Keratinocyte (primary cell): ENCODE data around the gene HRC. TPM values are rescaled to one million over a fixed set of nuclear protein-coding genes. Genes with fewer than 3 reads are reported as not detected.

Experiments used
- DNase-seq: peaks from one replicate; pipeline ENCODE4 v3.0.0-alpha.2; 2011; ENCODE audit warnings: low read depth, missing footprints, low spot score
- FAIRE-seq: peaks from 2 replicates; lab custom pipeline; 2011; peaks lifted over from hg19 to GRCh38; lab: Jason Lieb, UNC
- H2AFZ ChIP-seq: 2 replicates; pipeline ENCODE4 v1.6.0; 2012; ENCODE audit warnings: low read length, control low read depth, inconsistent platforms; ENCODE audit not compliant: control insufficient read depth
- H3K27ac ChIP-seq: 2 replicates; pipeline ENCODE4 v1.5.1; 2011; ENCODE audit warnings: low read length; ENCODE audit not compliant: control insufficient read depth, insufficient read depth
- H3K27me3 ChIP-seq: 3 replicates; pipeline ENCODE4 v1.6.0; 2011; ENCODE audit warnings: low read length; ENCODE audit not compliant: control insufficient read depth, insufficient read depth; ENCODE audit errors: extremely low read depth
- H3K36me3 ChIP-seq, 2 experiments: 2 replicates in 1 of 2; 3 replicates in 1 of 2; pipeline ENCODE4 v1.5.1; 2011; ENCODE audit warnings: low read length in 2 of 2, mild to moderate bottlenecking in 1 of 2; ENCODE audit not compliant: control insufficient read depth in 2 of 2, insufficient read depth in 2 of 2; ENCODE audit errors: extremely low read depth in 1 of 2
- H3K4me1 ChIP-seq: 3 replicates; pipeline ENCODE4 v1.5.1; 2011; ENCODE audit warnings: low read length; ENCODE audit not compliant: control insufficient read depth, insufficient read depth; ENCODE audit errors: extremely low read depth
- H3K4me2 ChIP-seq: 3 replicates; pipeline ENCODE4 v1.6.0; 2011; ENCODE audit warnings: low read depth, low read length; ENCODE audit not compliant: control insufficient read depth, insufficient read depth; ENCODE audit errors: extremely low read depth
- H3K4me3 ChIP-seq, 3 experiments: fragments of 200-600 bp in 1 of 3; sonication (generic) in 1 of 3; 2 replicates in 2 of 3; 3 replicates in 1 of 3; pipeline ENCODE4 v1.5.1; 2011 to 2016; ENCODE audit warnings: low read length in 3 of 3, mild to moderate bottlenecking in 3 of 3, control low read depth in 2 of 3, inconsistent platforms in 1 of 3, low read depth in 1 of 3, mixed read lengths in 1 of 3, mixed run types in 1 of 3, moderate library complexity in 1 of 3; ENCODE audit not compliant: control insufficient read depth in 2 of 3, insufficient read depth in 2 of 3; ENCODE audit errors: extremely low read depth in 1 of 3
- H3K79me2 ChIP-seq: 2 replicates; pipeline ENCODE4 v1.6.0; 2012; ENCODE audit warnings: low read length; ENCODE audit not compliant: control insufficient read depth, insufficient read depth
- H3K9ac ChIP-seq: 3 replicates; pipeline ENCODE4 v1.6.0; 2011; ENCODE audit warnings: low read length; ENCODE audit not compliant: control insufficient read depth, insufficient read depth; ENCODE audit errors: extremely low read depth
- H3K9me1 ChIP-seq: 3 replicates; pipeline ENCODE4 v1.6.0; 2011; ENCODE audit warnings: low read length; ENCODE audit not compliant: control insufficient read depth, insufficient read depth; ENCODE audit errors: extremely low read depth
- H3K9me3 ChIP-seq: 2 replicates; pipeline ENCODE4 v1.5.1; 2012; ENCODE audit warnings: low read depth, low read length; ENCODE audit not compliant: control insufficient read depth
- H4K20me1 ChIP-seq: 3 replicates; pipeline ENCODE4 v1.6.0; 2011; ENCODE audit warnings: low read length; ENCODE audit not compliant: control insufficient read depth, insufficient read depth; ENCODE audit errors: extremely low read depth
- CTCF ChIP-seq, 3 experiments: IDR thresholded peaks in 1 of 3; conservative IDR thresholded peaks in 1 of 3; optimal IDR thresholded peaks in 1 of 3; 2 replicates in 2 of 3; 3 replicates in 1 of 3; pipeline versions ENCODE3 to v1.5.1; 2011; ENCODE audit warnings: low read length in 3 of 3, mild to moderate bottlenecking in 3 of 3, moderate library complexity in 2 of 3, control low read depth in 1 of 3, inconsistent platforms in 1 of 3; ENCODE audit not compliant: insufficient read depth in 2 of 3; ENCODE audit errors: extremely low read depth in 1 of 3
- EZH2 ChIP-seq: IDR thresholded peaks from one replicate; pipeline ENCODE4 v1.6.1; 2012; ENCODE audit warnings: inconsistent platforms, mild to moderate bottlenecking, low read length, moderate library complexity
- dilution Hi-C: fragments of 300-500 bp; cut with MboI; formaldehyde crosslinking; loops from one replicate; pipeline ENCODE4 v1.7.0; 2020; ENCODE audit warnings: low sequenced_read_pairs; ENCODE audit not compliant: extremely low pct_ligation_motif_present
- polyA plus RNA-seq, 5 experiments: library from polyadenylated mRNA; depleted of rRNA in 3 of 5; stranded (reverse) in 3 of 5; stranded (forward) in 1 of 5; unstranded in 1 of 5; fragments of >200 nt; gene quantifications; 1 replicate in 1 of 5; 2 replicates in 3 of 5; 3 replicates in 1 of 5; pipeline versions ENCODE4 v1.2.1 to v1.2.3, GENCODE V29; 2011 to 2012; ENCODE audit warnings: missing spikeins in 2 of 5, low read depth in 1 of 5, low replicate concordance in 1 of 5

HRC gene
- polyA plus RNA-seq, 1 donor (not counting 4 experiments of a cell fraction or from before 2014, with no cell fraction given) = 0.08 TPM

DNA sequence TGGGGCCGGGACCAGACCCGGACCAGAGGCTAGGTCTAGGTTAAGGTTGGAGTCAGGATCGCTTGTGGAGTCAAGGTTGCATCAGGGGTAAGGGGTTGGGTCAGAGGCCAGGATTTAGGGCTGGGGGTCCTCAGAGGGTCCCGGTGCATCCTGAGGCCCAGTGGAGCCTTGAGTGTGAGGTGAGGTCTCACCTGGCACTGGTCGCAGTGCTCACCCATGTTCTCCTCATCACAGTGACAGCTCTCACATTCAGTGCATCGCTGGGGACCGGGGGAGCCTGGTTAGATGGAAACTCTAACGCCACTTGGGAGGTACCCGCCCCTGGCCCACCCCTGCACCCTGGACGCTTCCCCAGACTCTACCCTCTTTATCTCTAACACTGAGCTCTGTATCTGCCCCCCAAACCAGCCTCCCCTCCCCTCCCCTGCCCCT is 3.1 kb downstream of the HRC start:
- TF ChIP-seq EZH2 (no peak), CTCF (optimal IDR thresholded peaks at IDR 0.05 in 1 of 3, IDR thresholded peaks at IDR 0.05 in 1 of 3, conservative IDR thresholded peaks at IDR 0.05 in 1 of 3; ENCODE audit: extremely low read depth in 1 of 3, insufficient read depth in 2 of 3, low read length in 3 of 3) (no peak)
- Histone ChIP-seq H2AFZ (no peak overlapping the region), H3K4me3 (no peak overlapping the region), H3K9me1 (no peaks in the 10 kb centered on the region), H3K9me3 (no peaks in the 10 kb centered on the region), H3K4me1 (peaks cover 22% of the 10 kb centered on the region), H3K27me3 (no peaks in the 10 kb centered on the region), H3K9ac (no peak overlapping the region), H3K79me2 (no peaks in the 10 kb centered on the region), H3K27ac (no peak overlapping the region), H3K36me3 (no peaks in the 10 kb centered on the region), H4K20me1 (no peaks in the 10 kb centered on the region), H3K4me2 (no peak overlapping the region)
- DNase-seq = no peak
- FAIRE-seq = no peak
- dilution Hi-C loops = no loop called here

- H2AFZ ChIP-seq = no peak overlapping the region
- TF ChIP-seq CTCF (optimal IDR thresholded peaks at IDR 0.05 in 1 of 3, IDR thresholded peaks at IDR 0.05 in 1 of 3, conservative IDR thresholded peaks at IDR 0.05 in 1 of 3; ENCODE audit: extremely low read depth in 1 of 3, insufficient read depth in 2 of 3, low read length in 3 of 3) (no peak), EZH2 (no peak)
- H3K9me3 ChIP-seq = no peaks in the 10 kb centered on the region
- no peaks in the 10 kb centered on the region for H3K9me1 ChIP-seq
- no peak overlapping the region for H3K9ac ChIP-seq
- DNase-seq = peak; percentile 84
- dilution Hi-C loops = no loop called here
- peak overlapping the region; percentile 99 for H3K4me2 ChIP-seq
- FAIRE-seq = peak; percentile 60
- H3K27ac ChIP-seq = peak overlapping the region; percentile 13
- peak overlapping the region in 2 of 3 experiments; percentile 44 to 84 for H3K4me3 ChIP-seq
- H3K36me3 ChIP-seq = no peaks in the 10 kb centered on the region
- no peaks in the 10 kb centered on the region for H4K20me1 ChIP-seq
- H3K79me2 ChIP-seq = no peaks in the 10 kb centered on the region
- H3K4me1 ChIP-seq = peaks cover 22% of the 10 kb centered on the region
- H3K27me3 ChIP-seq = no peaks in the 10 kb centered on the region
These were observed 3.7 kb downstream of the HRC start for GRCh38 chr19:49151267-49152118.
